Subcutaneous abdominal adipose tissue (tissue), 5 donors: Measurements from ENCODE around the gene CREBL2.
"Not testable (repeated sequence)": the region's sequence is repeated elsewhere in the genome, so short reads cannot be mapped to it uniquely, and the experiment has no call there.

Experiments used
- H3K27ac ChIP-seq: one replicate; pipeline ENCODE4 v1.7.0; 2013; ENCODE audit warnings: low read depth, mild to moderate bottlenecking, inconsistent platforms, low read length, moderate library complexity
- H3K27me3 ChIP-seq, 5 donors: one replicate each; pipeline ENCODE4 v1.7.0; 2013; ENCODE audit warnings: low read length in 5 of 5, inconsistent platforms in 1 of 5; ENCODE audit not compliant: control insufficient read depth in 5 of 5, insufficient read depth in 4 of 5
- H3K36me3 ChIP-seq, 5 donors: one replicate each; pipeline ENCODE4 v1.7.0; 2013; ENCODE audit warnings: low read length in 5 of 5; ENCODE audit not compliant: control insufficient read depth in 5 of 5, insufficient read depth in 5 of 5
- H3K4me1 ChIP-seq, 5 donors: one replicate each; pipeline ENCODE4 v1.7.0; 2013; ENCODE audit warnings: low read length in 5 of 5, mild to moderate bottlenecking in 3 of 5, moderate library complexity in 1 of 5; ENCODE audit not compliant: control insufficient read depth in 5 of 5, insufficient read depth in 5 of 5
- H3K4me3 ChIP-seq, 5 donors: one replicate each; pipeline ENCODE4 v1.7.0; 2013; ENCODE audit warnings: low read length in 5 of 5, low read depth in 1 of 5
- H3K9ac ChIP-seq, 5 donors: one replicate each; pipeline ENCODE4 v1.7.0; 2013; ENCODE audit warnings: low read length in 5 of 5, mild to moderate bottlenecking in 4 of 5, moderate library complexity in 3 of 5
- H3K9me3 ChIP-seq, 5 donors: one replicate each; pipeline ENCODE4 v1.7.0; 2013; ENCODE audit warnings: low read length in 5 of 5; ENCODE audit not compliant: control insufficient read depth in 5 of 5
- donor health status: healthy.
- donor health status: healthy.
- donor health status: healthy.
- donor health status: healthy.
- donor health status: healthy.

CREBL2 gene

DNA sequence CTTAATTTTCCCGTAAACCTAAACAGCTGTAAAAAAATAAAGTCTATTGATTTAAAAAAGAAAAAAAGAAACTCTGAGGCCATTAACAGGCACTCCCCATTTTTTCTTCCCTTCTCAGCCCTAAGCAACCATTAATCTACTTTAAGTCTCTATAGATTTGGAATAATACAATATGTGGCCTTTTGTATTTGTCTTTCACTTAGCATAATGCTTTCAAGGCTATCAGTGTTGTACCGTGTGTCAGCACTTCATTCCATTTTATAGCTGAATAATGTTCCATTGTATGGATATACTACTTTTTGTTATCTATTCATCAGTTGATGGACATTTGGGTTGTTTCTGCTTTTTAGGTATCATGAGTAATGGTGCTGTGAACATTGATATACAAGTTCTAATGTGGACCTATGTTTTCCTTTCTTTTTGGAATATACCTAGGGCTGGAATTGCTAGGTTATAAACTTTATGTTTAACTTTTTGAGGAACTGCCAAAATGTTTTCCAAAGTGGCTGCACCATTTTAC lies 15.7 kb downstream of the CREBL2 start:
- H3K27me3 ChIP-seq, result no peaks in the 10 kb centered on the region
- H3K36me3 ChIP-seq, result peaks cover 0 to 7% (median 3%) of the 10 kb centered on the region in 5 donors
- no peak overlapping the region for H3K9ac ChIP-seq
- peaks cover 0 to 3% (median 0%) of the 10 kb centered on the region in 5 donors for H3K4me1 ChIP-seq
- no peak overlapping the region for H3K27ac ChIP-seq
- peaks cover 0 to 6% (median 3%) of the 10 kb centered on the region in 5 donors for H3K9me3 ChIP-seq
- H3K4me3 ChIP-seq, result no peak overlapping the region

DNA sequence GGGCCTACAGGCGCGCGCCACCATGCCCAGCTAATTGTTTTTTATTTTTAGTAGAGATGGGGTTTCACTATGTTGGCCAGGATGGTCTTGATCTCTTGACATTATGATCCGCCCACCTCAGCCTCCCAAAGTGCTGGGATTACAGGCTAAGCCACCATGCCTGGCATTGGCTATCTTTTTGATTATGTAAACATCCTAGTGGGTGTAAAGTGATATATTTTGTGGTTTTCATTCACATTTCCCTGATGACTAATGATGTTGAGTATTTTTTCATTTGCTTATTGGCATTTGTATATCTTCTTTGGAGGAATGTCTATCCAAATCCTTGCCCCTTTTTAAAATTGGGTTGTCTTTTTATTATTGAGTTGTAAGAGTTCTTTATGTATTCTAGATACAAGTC lies 16.3 kb downstream of the CREBL2 start:
- peaks cover 0 to 7% (median 3%) of the 10 kb centered on the region in 5 donors for H3K36me3 ChIP-seq
- H3K9me3 ChIP-seq, result peaks cover 0 to 6% (median 3%) of the 10 kb centered on the region in 5 donors
- no peak overlapping the region for H3K4me3 ChIP-seq
- no peaks in the 10 kb centered on the region for H3K27me3 ChIP-seq
- H3K27ac ChIP-seq, result no peak overlapping the region
- H3K9ac ChIP-seq, result no peak overlapping the region
- H3K4me1 ChIP-seq, result peaks cover 0 to 3% (median 0%) of the 10 kb centered on the region in 5 donors

GRCh38 chr12:12630850-12631249 lies 19.2 kb downstream of the CREBL2 start:
- no peaks in the 10 kb centered on the region for H3K27me3 ChIP-seq
- no peak overlapping the region for H3K27ac ChIP-seq
- H3K4me3 ChIP-seq, result no peak overlapping the region
- H3K9me3 ChIP-seq, result no peaks in the 10 kb centered on the region
- no peak overlapping the region for H3K9ac ChIP-seq
- H3K36me3 ChIP-seq, result peaks cover 0 to 10% (median 7%) of the 10 kb centered on the region in 5 donors
- peaks cover 0 to 3% (median 0%) of the 10 kb centered on the region in 5 donors for H3K4me1 ChIP-seq

DNA sequence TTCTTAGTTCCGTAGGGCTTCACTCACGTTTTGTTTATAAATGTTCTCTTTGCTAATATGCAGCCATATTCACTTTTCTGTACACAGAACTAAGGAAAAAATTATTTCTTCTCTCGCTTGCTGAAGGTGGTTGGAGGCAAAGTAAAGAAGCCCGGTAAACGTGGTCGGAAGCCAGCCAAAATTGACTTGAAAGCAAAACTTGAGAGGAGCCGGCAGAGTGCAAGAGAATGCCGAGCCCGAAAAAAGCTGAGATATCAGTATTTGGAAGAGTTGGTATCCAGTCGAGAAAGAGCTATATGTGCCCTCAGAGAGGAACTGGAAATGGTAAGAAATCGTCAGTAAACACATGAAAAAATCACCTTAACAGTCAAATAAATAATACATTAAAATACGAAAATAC lies 24.0 kb downstream of the CREBL2 start:
- H3K9ac ChIP-seq, result no peak overlapping the region
- no peak overlapping the region for H3K4me3 ChIP-seq
- H3K27me3 ChIP-seq, result no peaks in the 10 kb centered on the region
- peaks cover 23 to 45% (median 37%) of the 10 kb centered on the region in 5 donors for H3K36me3 ChIP-seq
- H3K27ac ChIP-seq, result no peak overlapping the region
- H3K4me1 ChIP-seq, result no peaks in the 10 kb centered on the region
- H3K9me3 ChIP-seq, result peaks cover 0 to 4% (median 3%) of the 10 kb centered on the region in 5 donors

DNA sequence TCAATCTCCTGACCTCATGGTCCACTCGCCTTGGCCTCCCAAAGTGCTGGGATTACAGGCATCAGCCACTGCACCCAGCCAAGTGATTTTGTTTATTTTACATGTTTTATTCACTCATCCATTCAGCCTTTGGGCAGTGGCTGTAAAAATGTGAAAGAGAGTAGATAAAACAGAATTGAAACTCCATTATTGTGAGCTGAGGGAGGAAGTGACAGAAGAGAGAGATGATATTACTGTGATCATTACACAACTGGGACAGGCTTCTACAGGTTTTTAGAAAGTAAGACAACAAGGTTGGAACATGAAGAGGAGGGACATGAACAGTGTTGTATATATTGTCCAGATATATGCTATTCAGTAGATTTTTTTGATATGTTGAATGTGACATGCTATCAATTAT lies 25.0 kb downstream of the CREBL2 start:
- Histone ChIP-seq H3K36me3 (peaks cover 25 to 45% (median 37%) of the 10 kb centered on the region in 5 donors), H3K4me3 (no peak overlapping the region), H3K9ac (no peak overlapping the region), H3K9me3 (peaks cover 0 to 4% (median 3%) of the 10 kb centered on the region in 5 donors), H3K27ac (no peak overlapping the region), H3K27me3 (no peaks in the 10 kb centered on the region), H3K4me1 (no peaks in the 10 kb centered on the region)

GRCh38 chr12:12639995-12640394 lies 28.3 kb downstream of the CREBL2 start:
- H3K9ac ChIP-seq, H3K27ac ChIP-seq, H3K9me3 ChIP-seq, H3K4me3 ChIP-seq, H3K4me1 ChIP-seq, H3K27me3 ChIP-seq: not testable (repeated sequence)
- H3K36me3 ChIP-seq, result peaks cover 41 to 69% (median 59%) of the 10 kb centered on the region in 5 donors

GRCh38 chr12:12641650-12642049 lies 30.0 kb downstream of the CREBL2 start:
- no peak overlapping the region for H3K4me3 ChIP-seq
- H3K36me3 ChIP-seq, result peaks cover 35 to 57% (median 50%) of the 10 kb centered on the region in 5 donors
- no peak overlapping the region for H3K27ac ChIP-seq
- peaks cover 0 to 4% (median 3%) of the 10 kb centered on the region in 5 donors for H3K9me3 ChIP-seq
- no peaks in the 10 kb centered on the region for H3K27me3 ChIP-seq
- H3K4me1 ChIP-seq, result no peaks in the 10 kb centered on the region
- H3K9ac ChIP-seq, result no peak overlapping the region

- no peaks in the 10 kb centered on the region for H3K4me1 ChIP-seq
- H3K9ac ChIP-seq, result no peak overlapping the region
- H3K27ac ChIP-seq, result no peak overlapping the region
- H3K4me3 ChIP-seq, result no peak overlapping the region
- peaks cover 23 to 45% (median 39%) of the 10 kb centered on the region in 5 donors for H3K36me3 ChIP-seq
- H3K9me3 ChIP-seq, result peaks cover 0 to 4% (median 3%) of the 10 kb centered on the region in 5 donors
- no peaks in the 10 kb centered on the region for H3K27me3 ChIP-seq
These were observed 31.2 kb downstream of the CREBL2 start for GRCh38 chr12:12642916-12643315.

DNA sequence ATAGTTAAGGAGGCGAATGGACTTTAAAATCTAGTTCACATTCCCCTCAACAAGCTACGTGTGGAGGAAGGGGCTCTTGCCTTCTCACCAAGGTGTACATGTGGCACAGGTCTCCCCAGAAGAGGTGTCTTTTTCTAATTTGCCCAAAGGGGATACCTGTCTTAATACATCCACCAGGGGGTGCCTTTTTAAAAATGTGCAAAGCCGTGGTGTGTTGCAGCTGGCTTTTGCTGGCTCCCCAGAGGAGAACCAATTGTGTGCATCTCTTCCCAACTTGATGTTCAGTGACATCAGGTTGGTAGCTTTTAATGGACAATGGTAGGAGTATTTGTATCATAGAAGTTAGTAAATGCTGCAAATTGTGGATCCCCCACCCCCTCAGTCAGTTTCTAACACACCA lies 33.8 kb downstream of the CREBL2 start:
- Histone ChIP-seq H3K27me3 (no peaks in the 10 kb centered on the region), H3K9ac (no peak overlapping the region), H3K27ac (no peak overlapping the region)

DNA sequence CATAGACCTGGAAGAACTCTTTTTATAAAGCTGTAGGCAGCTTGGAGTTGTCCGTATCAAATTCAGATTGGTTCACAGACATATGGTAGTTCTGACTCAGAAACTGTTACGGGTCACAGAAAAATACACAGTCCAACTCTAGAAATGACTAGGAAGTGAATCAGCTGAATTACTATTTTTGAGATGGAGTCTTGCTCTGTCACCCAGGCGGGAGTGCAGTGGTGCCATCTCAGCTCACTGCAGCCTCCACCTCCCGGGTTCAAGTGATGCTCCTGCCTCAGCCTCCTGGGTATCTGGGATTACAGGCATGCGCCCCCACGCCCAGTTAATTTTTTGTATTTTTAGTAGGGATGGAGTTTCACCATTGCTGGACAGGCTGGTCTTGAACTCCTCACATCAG lies 34.3 kb downstream of the CREBL2 start:
- H3K4me3 ChIP-seq, H3K27me3 ChIP-seq, H3K27ac ChIP-seq, H3K4me1 ChIP-seq, H3K9ac ChIP-seq: not testable (repeated sequence)
- Histone ChIP-seq H3K9me3 (peaks cover 6 to 19% (median 17%) of the 10 kb centered on the region in 5 donors), H3K36me3 (peaks cover 17 to 29% (median 22%) of the 10 kb centered on the region in 5 donors)

More for the DNA sequence above, 33.8 kb downstream of the CREBL2 start:
- Histone ChIP-seq H3K36me3 (peaks cover 17 to 29% (median 22%) of the 10 kb centered on the region in 5 donors), H3K4me1 (no peaks in the 10 kb centered on the region), H3K9me3 (peaks cover 6 to 19% (median 17%) of the 10 kb centered on the region in 5 donors), H3K4me3 (no peak overlapping the region)
